ENCODE measurements around the gene BOK.

Gene BOK

DNA sequence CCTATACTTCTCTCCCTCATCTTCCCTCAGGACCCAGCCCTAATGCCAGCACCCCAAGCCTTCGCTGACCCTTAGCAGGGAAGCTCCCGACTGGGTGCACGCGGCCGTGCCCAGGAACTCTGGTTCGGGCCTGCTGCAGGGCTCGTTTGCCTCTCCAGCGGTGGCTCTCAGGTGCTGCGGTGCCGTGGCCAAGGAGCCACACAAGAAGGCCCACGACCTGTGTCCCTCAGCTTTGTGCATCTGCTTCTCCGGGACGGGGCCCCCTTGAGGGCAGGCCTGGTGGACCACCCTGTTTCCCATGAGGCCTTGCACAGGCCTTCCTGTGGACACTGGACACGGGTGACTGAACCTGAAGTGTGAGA lies 17.7 kb downstream of the BOK start:
- TF ChIP-seq SIN3A (IDR thresholded peaks at IDR 0.05; ENCODE audit: borderline replicate concordance, insufficient read depth, low read length) = no peak
- TF ChIP-seq FOXP2 (optimal IDR thresholded peaks at IDR 0.05; ENCODE audit: borderline replicate concordance, extremely low read depth, extremely low read length, insufficient read depth) = no peak
- TF ChIP-seq, protein P1, sequence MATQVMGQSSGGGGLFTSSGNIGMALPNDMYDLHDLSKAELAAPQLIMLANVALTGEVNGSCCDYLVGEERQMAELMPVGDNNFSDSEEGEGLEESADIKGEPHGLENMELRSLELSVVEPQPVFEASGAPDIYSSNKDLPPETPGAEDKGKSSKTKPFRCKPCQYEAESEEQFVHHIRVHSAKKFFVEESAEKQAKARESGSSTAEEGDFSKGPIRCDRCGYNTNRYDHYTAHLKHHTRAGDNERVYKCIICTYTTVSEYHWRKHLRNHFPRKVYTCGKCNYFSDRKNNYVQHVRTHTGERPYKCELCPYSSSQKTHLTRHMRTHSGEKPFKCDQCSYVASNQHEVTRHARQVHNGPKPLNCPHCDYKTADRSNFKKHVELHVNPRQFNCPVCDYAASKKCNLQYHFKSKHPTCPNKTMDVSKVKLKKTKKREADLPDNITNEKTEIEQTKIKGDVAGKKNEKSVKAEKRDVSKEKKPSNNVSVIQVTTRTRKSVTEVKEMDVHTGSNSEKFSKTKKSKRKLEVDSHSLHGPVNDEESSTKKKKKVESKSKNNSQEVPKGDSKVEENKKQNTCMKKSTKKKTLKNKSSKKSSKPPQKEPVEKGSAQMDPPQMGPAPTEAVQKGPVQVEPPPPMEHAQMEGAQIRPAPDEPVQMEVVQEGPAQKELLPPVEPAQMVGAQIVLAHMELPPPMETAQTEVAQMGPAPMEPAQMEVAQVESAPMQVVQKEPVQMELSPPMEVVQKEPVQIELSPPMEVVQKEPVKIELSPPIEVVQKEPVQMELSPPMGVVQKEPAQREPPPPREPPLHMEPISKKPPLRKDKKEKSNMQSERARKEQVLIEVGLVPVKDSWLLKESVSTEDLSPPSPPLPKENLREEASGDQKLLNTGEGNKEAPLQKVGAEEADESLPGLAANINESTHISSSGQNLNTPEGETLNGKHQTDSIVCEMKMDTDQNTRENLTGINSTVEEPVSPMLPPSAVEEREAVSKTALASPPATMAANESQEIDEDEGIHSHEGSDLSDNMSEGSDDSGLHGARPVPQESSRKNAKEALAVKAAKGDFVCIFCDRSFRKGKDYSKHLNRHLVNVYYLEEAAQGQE (IDR thresholded peaks at IDR 0.05; ENCODE audit: insufficient read depth in 1 of 2, low read depth in 2 of 2, low read length in 2 of 2) = no peak
- TF ChIP-seq POLR2AphosphoS5 (IDR thresholded peaks at IDR 0.05; ENCODE audit: low read depth, low read length) = no peak
- TF ChIP-seq TAF1 (IDR thresholded peaks at IDR 0.05; ENCODE audit: borderline replicate concordance, insufficient read depth, low read length) = no peak

DNA sequence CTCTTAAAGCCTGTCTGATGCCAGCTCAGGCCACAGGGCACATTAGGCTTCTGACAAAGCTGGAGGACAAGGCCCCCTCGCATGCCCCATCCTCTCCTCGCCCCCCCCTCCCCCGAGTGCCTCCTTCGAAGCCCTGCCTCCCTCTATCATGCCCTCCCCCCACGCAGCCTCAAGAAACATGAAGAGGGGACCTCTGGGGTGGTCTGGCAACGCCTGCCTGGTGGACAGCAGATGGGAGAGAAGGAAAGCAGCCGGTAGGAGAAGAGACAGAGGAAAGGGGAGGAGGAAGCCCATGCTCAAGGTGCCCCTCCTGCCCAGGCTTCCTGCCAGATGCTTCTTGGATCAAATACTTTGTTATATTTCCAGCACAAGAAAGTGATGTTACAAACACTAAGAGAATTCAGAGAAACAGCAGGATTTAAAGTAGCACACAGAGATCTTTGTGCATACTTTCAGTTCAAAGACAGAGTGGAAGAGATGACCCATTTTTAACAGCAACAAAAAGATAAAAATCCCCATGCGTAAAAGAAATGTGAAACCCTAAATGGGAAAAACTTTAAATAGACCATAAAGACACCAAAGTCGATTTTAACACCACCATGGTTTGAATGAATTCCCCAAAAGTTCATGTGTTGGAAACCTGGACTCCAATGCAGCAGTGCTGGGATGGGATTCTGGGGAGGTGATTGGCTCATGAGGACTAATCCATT lies 19.0 kb downstream of the BOK start:
- TF ChIP-seq FOXP2 (optimal IDR thresholded peaks at IDR 0.05; ENCODE audit: borderline replicate concordance, extremely low read depth, extremely low read length, insufficient read depth) (no peak), SIN3A (IDR thresholded peaks at IDR 0.05; ENCODE audit: borderline replicate concordance, insufficient read depth, low read length) (no peak), POLR2AphosphoS5 (IDR thresholded peaks at IDR 0.05; ENCODE audit: low read depth, low read length) (no peak), TAF1 (IDR thresholded peaks at IDR 0.05; ENCODE audit: borderline replicate concordance, insufficient read depth, low read length) (no peak)
- TF ChIP-seq, protein P1 (IDR thresholded peaks at IDR 0.05; ENCODE audit: insufficient read depth in 1 of 2, low read depth in 2 of 2, low read length in 2 of 2) = no peak

DNA sequence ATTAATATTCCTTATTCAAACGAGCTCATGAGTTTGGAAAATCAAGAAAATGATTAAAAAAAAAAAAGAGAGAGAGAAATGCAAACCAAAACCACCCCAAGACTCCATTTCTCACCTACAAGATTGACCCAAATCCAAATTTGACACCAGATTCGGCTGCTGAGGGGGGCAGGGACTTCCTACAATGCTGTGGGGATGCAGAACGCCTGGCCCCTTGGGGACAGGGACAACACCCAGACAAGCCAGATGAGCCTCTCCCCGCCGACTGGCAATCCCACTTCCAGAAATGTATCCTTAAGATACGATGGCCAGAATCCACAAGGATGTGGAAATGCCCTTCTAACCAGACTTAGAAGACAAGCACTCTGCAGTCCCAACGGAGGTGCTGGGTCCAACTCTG lies 20.7 kb downstream of the BOK start:
- TF ChIP-seq FOXP2 (optimal IDR thresholded peaks at IDR 0.05; ENCODE audit: borderline replicate concordance, extremely low read depth, extremely low read length, insufficient read depth) = no peak
- TF ChIP-seq TAF1 (IDR thresholded peaks at IDR 0.05; ENCODE audit: borderline replicate concordance, insufficient read depth, low read length) = no peak

DNA sequence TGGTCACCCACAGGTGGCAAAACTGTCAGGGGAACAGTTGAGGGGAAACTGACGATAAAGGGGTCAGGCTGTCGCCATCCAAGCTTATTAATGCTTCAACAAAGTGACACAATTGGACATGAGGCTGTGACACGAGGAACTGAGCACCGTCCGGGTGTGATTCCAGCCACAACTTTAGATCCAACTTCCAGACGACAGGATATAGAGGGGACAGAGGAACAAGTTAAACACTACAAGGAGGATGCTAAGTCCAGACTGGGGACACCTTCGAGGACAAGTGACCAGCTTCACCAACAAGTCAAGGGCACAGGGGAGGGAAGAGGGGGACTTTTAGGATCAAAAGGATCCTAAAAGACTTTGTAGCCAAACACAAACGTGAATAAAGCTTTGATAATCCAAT lies 23.8 kb downstream of the BOK start:
- no peak for TF ChIP-seq SIN3A (IDR thresholded peaks at IDR 0.05; ENCODE audit: borderline replicate concordance, insufficient read depth, low read length)

DNA sequence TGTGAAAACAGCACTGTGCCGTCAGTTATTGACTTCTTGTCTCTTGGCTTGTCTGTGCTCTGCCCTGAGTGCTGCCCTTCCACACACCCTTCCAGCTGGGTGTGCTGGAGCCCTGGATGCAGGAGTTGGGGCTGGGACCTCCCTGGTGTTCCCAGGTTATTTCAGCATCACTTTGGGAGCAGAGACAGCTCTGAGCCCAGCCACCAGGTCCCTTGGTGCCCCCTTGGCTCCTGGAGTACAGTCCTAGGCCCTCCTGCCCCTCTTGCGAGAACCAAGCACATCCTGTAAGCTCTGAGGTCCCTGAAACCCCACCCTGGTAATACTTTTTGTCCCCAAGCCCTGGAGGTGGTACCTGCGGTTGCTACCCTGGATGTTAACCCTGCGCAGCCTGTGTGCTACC lies 24.3 kb downstream of the BOK start:
- TF ChIP-seq, protein P1 (IDR thresholded peaks at IDR 0.05; ENCODE audit: insufficient read depth in 1 of 2, low read depth in 2 of 2, low read length in 2 of 2) = no peak
- TF ChIP-seq SIN3A (IDR thresholded peaks at IDR 0.05; ENCODE audit: borderline replicate concordance, insufficient read depth, low read length) = no peak
- TF ChIP-seq TAF1 (IDR thresholded peaks at IDR 0.05; ENCODE audit: borderline replicate concordance, insufficient read depth, low read length) = no peak
- no peak for TF ChIP-seq FOXP2 (optimal IDR thresholded peaks at IDR 0.05; ENCODE audit: borderline replicate concordance, extremely low read depth, extremely low read length, insufficient read depth)

DNA sequence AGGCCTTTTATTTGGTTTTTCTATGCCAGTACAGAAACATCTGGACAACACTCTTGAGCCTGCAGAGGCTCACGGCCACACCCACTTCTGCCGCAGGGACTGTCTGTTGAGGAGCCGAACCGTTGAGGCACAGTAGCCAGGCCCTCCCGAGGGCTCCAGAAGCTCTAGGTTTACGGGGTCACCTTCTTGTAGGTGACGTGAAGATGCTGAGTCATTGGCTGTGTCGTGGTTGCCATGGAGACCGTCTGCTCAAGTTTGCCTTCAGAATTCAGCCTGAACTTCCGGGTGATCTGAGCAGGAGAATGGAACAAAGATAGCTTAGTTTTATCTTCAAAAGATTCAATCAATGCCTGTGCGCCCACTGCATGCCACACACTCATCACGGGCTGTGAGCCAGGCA lies 25.9 kb downstream of the BOK start:
- TF ChIP-seq TAF1 (IDR thresholded peaks at IDR 0.05; ENCODE audit: borderline replicate concordance, insufficient read depth, low read length) (no peak), SIN3A (IDR thresholded peaks at IDR 0.05; ENCODE audit: borderline replicate concordance, insufficient read depth, low read length) (no peak), POLR2AphosphoS5 (IDR thresholded peaks at IDR 0.05; ENCODE audit: low read depth, low read length) (no peak), FOXP2 (optimal IDR thresholded peaks at IDR 0.05; ENCODE audit: borderline replicate concordance, extremely low read depth, extremely low read length, insufficient read depth) (no peak)
- TF ChIP-seq, protein P1 (IDR thresholded peaks at IDR 0.05; ENCODE audit: insufficient read depth in 1 of 2, low read depth in 2 of 2, low read length in 2 of 2) = no peak
